ENCODE measurements around the gene PRIM1. TPM values are rescaled to one million over a fixed set of nuclear protein-coding genes. Genes with fewer than 3 reads are reported as not detected.
A peak's percentile ranks its signal among the peaks of the same experiment; 100 is the strongest.

Gene PRIM1
- total RNA-seq, 2 experiments from 2014 or later = 5.3 to 6.1 TPM

GRCh38 chr12:56716933-56717880 is 34.9 kb downstream of the PRIM1 start:
- ATAC-seq (ENCODE audit: poor library complexity) (no peak), DNase-seq (no peak)
- Histone ChIP-seq H3K36me3 (ENCODE audit: insufficient read depth, low read length) (peaks cover 86% of the 10 kb centered on the region), H3K4me1 (ENCODE audit: insufficient read depth, low read length) (peaks cover 60% of the 10 kb centered on the region), H3K27me3 (ENCODE audit: control insufficient read depth in 1 of 2, insufficient read depth in 2 of 2, low read length in 2 of 2) (no peaks in the 10 kb centered on the region), H3K9me3 (ENCODE audit: control insufficient read depth in 1 of 2, insufficient read depth in 1 of 2, low read length in 2 of 2) (no peaks in the 10 kb centered on the region), H3K4me3 (ENCODE audit: low read length) (no peak overlapping the region), H3K27ac (ENCODE audit: low read depth in 1 of 2, low read length in 2 of 2) (peak overlapping the region in 1 of 2 donors; percentile 29)
- no peaks in the 10 kb centered on the region for H3K27me3 Mint-ChIP-seq
- POLR2A ChIA-PET = interaction anchor here (0.7 to 2.3 kb wide), 3 partner anchors 8 to 29 kb away, joined by 3 to 10 read pairs (median 8); partner anchors contain the start of genes NACA and PTGES3
- H3K9me3 Mint-ChIP-seq = no peaks in the 10 kb centered on the region
- H3K27ac Mint-ChIP-seq = peak overlapping the region; percentile 74
- H3K36me3 Mint-ChIP-seq (ENCODE audit: low read depth) = peaks cover 88% of the 10 kb centered on the region
- intact Hi-C loops (cut with DNase I, micrococcal nuclease) = no loop called here
- no peak overlapping the region for H3K4me3 Mint-ChIP-seq
- no peak for TF ChIP-seq CTCF (IDR thresholded peaks at IDR 0.05)
- CTCF ChIA-PET = no interaction called here
- peaks cover 62% of the 10 kb centered on the region for H3K4me1 Mint-ChIP-seq (ENCODE audit: low read depth)

GRCh38 chr12:56716458-56716857 is 35.7 kb downstream of the PRIM1 start:
- Histone ChIP-seq H3K36me3 (ENCODE audit: insufficient read depth, low read length) (peaks cover 81% of the 10 kb centered on the region), H3K9me3 (ENCODE audit: control insufficient read depth in 1 of 2, insufficient read depth in 1 of 2, low read length in 2 of 2) (no peaks in the 10 kb centered on the region), H3K4me3 (ENCODE audit: low read length) (no peak overlapping the region), H3K27ac (ENCODE audit: low read depth in 1 of 2, low read length in 2 of 2) (peak overlapping the region in 1 of 2 donors; percentile 29), H3K27me3 (ENCODE audit: control insufficient read depth in 1 of 2, insufficient read depth in 2 of 2, low read length in 2 of 2) (no peaks in the 10 kb centered on the region), H3K4me1 (ENCODE audit: insufficient read depth, low read length) (peaks cover 53% of the 10 kb centered on the region)
- DNase-seq (no peak), ATAC-seq (ENCODE audit: poor library complexity) (no peak)
- H3K27me3 Mint-ChIP-seq = no peaks in the 10 kb centered on the region
- ChIA-PET CTCF (no interaction called here), POLR2A (interaction anchor here (0.9 to 2.3 kb wide), 2 partner anchors 9 to 29 kb away, joined by 8 to 10 read pairs; partner anchors contain the start of genes NACA and PTGES3)
- peaks cover 55% of the 10 kb centered on the region for H3K4me1 Mint-ChIP-seq (ENCODE audit: low read depth)
- peak overlapping the region; percentile 74 for H3K27ac Mint-ChIP-seq
- no peak overlapping the region for H3K4me3 Mint-ChIP-seq
- peaks cover 85% of the 10 kb centered on the region for H3K36me3 Mint-ChIP-seq (ENCODE audit: low read depth)
- no peaks in the 10 kb centered on the region for H3K9me3 Mint-ChIP-seq
- no peak for TF ChIP-seq CTCF (IDR thresholded peaks at IDR 0.05)
- intact Hi-C loops (cut with DNase I, micrococcal nuclease) = no loop called here

- Histone ChIP-seq H3K9me3 (ENCODE audit: control insufficient read depth in 1 of 2, insufficient read depth in 1 of 2, low read length in 2 of 2) (no peaks in the 10 kb centered on the region), H3K27ac (ENCODE audit: low read depth in 1 of 2, low read length in 2 of 2) (no peak overlapping the region), H3K4me1 (ENCODE audit: insufficient read depth, low read length) (peaks cover 46% of the 10 kb centered on the region), H3K36me3 (ENCODE audit: insufficient read depth, low read length) (peaks cover 80% of the 10 kb centered on the region), H3K27me3 (ENCODE audit: control insufficient read depth in 1 of 2, insufficient read depth in 2 of 2, low read length in 2 of 2) (no peaks in the 10 kb centered on the region), H3K4me3 (ENCODE audit: low read length) (no peak overlapping the region)
- no peaks in the 10 kb centered on the region for H3K9me3 Mint-ChIP-seq
- H3K27ac Mint-ChIP-seq = peak overlapping the region; percentile 74
- ChIA-PET POLR2A (interaction anchor here (0.9 to 2.3 kb wide), 2 partner anchors 10 to 28 kb away, joined by 8 to 10 read pairs; partner anchors contain the start of genes NACA and PTGES3), CTCF (interaction anchor here (0.5 kb wide), 1 partner anchor 59 kb away, joined by 3 read pairs; no protein-coding TSS in a partner anchor)
- no peak for TF ChIP-seq CTCF (IDR thresholded peaks at IDR 0.05)
- ATAC-seq (ENCODE audit: poor library complexity) = no peak
- no peak for DNase-seq
- peaks cover 48% of the 10 kb centered on the region for H3K4me1 Mint-ChIP-seq (ENCODE audit: low read depth)
- no peak overlapping the region for H3K4me3 Mint-ChIP-seq
- H3K27me3 Mint-ChIP-seq = no peaks in the 10 kb centered on the region
- intact Hi-C loops (cut with DNase I, micrococcal nuclease) = no loop called here
- H3K36me3 Mint-ChIP-seq (ENCODE audit: low read depth) = peaks cover 82% of the 10 kb centered on the region
Measured at GRCh38 chr12:56715798-56716197, 36.3 kb downstream of the PRIM1 start.
